CD4-positive, CD25-positive, alpha-beta regulatory T cell (primary cell): ENCODE results near the gene DNM1L. TPM values are rescaled to one million over a fixed set of nuclear protein-coding genes. Genes with fewer than 3 reads are reported as not detected.

ENCODE experiments used
- ATAC-seq, 2 donors: fragments of 150-1000 bp; cut with Tn5 transposase; one replicate each; pipeline ENCODE4 v1.10.0; 2021; ENCODE audit warnings: low read depth in 2 of 2, moderate number of reproducible peaks in 2 of 2, moderate library complexity in 1 of 2
- DNase-seq, 3 donors: peaks; one replicate each; pipeline versions ENCODE4 v3.0.0 to v3.0.0-alpha.2; 2012 to 2022; ENCODE audit warnings: mixed read lengths in 1 of 3
- H3K27ac ChIP-seq: one replicate; pipeline ENCODE4 v1.7.0; 2013; ENCODE audit warnings: mild to moderate bottlenecking, low read length; ENCODE audit not compliant: insufficient read depth, poor library complexity, severe bottlenecking
- H3K27me3 ChIP-seq: one replicate; pipeline ENCODE4 v1.7.0; 2013; ENCODE audit warnings: low read length; ENCODE audit not compliant: control insufficient read depth, insufficient read depth
- H3K36me3 ChIP-seq: one replicate; pipeline ENCODE4 v1.7.0; 2013; ENCODE audit warnings: mild to moderate bottlenecking, low read length, moderate library complexity; ENCODE audit not compliant: control insufficient read depth, insufficient read depth
- H3K4me1 ChIP-seq: 2 replicates; pipeline ENCODE4 v1.7.0; 2013; ENCODE audit warnings: mild to moderate bottlenecking, low read length; ENCODE audit not compliant: insufficient read depth, control insufficient read depth, poor library complexity, severe bottlenecking
- H3K4me3 ChIP-seq: one replicate; pipeline ENCODE4 v1.7.0; 2013; ENCODE audit warnings: low read depth, mild to moderate bottlenecking, low read length, moderate library complexity
- H3K9me3 ChIP-seq, 2 experiments: 1 replicate in 1 of 2; 2 replicates in 1 of 2; pipeline ENCODE4 v1.7.0; 2013; ENCODE audit warnings: low read length in 2 of 2, mild to moderate bottlenecking in 1 of 2, moderate library complexity in 1 of 2; ENCODE audit not compliant: control insufficient read depth in 2 of 2
- H3K27ac Mint-ChIP-seq, 3 donors: one replicate each; pipeline ENCODE4 v1.8.0; 2020 to 2022; ENCODE audit warnings: mild to moderate bottlenecking in 3 of 3, mixed read lengths in 3 of 3, moderate library complexity in 2 of 3
- H3K27me3 Mint-ChIP-seq: one replicate; pipeline ENCODE4 v1.8.0; 2022; ENCODE audit warnings: mild to moderate bottlenecking, mixed read lengths
- H3K36me3 Mint-ChIP-seq: one replicate; pipeline ENCODE4 v1.8.0; 2020; ENCODE audit warnings: mixed read lengths
- H3K4me1 Mint-ChIP-seq, 4 donors: one replicate each; pipeline ENCODE4 v1.8.0; 2020 to 2022; ENCODE audit warnings: mixed read lengths in 4 of 4, mild to moderate bottlenecking in 1 of 4
- H3K4me3 Mint-ChIP-seq, 4 donors: one replicate each; pipeline ENCODE4 v1.8.0; 2020 to 2022; ENCODE audit warnings: mild to moderate bottlenecking in 4 of 4, mixed read lengths in 4 of 4, moderate library complexity in 3 of 4
- H3K9me3 Mint-ChIP-seq, 7 donors: one replicate each; pipeline ENCODE4 v1.8.0; 2020 to 2022; ENCODE audit warnings: mixed read lengths in 7 of 7, mild to moderate bottlenecking in 3 of 7, moderate library complexity in 2 of 7
- polyA plus RNA-seq, 4 donors: library from polyadenylated mRNA; unstranded; fragments of 300-500 nt; fragmentation: Illumina TruSeq; gene quantifications; one replicate each; pipeline ENCODE4 v1.2.3, GENCODE V29; 2021
- total RNA-seq: library from RNA; stranded (reverse); gene quantifications from one replicate; pipeline ENCODE4 v1.2.3, GENCODE V29; 2022

DNM1L gene
- total and polyA plus RNA-seq, 5 donors from 2014 or later: 16.2 to 61.6 (median 17.7) TPM

- Mint-ChIP-seq H3K27me3 (no peaks in the 10 kb centered on the region), H3K4me1 (peaks cover 20 to 44% (median 27%) of the 10 kb centered on the region in 4 donors), H3K4me3 (peak overlapping the region; percentile 89 to 99 (median 95)), H3K27ac (peak overlapping the region in 2 of 3 donors; percentile 17 to 85), H3K9me3 (peaks cover 0 to 1% (median 0%) of the 10 kb centered on the region in 7 donors), H3K36me3 (peaks cover 8% of the 10 kb centered on the region)
- Histone ChIP-seq H3K9me3 (no peaks in the 10 kb centered on the region), H3K36me3 (no peaks in the 10 kb centered on the region), H3K27ac (no peak overlapping the region), H3K4me1 (peaks cover 14% of the 10 kb centered on the region), H3K4me3 (peak overlapping the region; percentile 88), H3K27me3 (no peaks in the 10 kb centered on the region)
- ATAC-seq (no peak), DNase-seq (no peak)
These were observed 1.7 kb downstream of the DNM1L start for GRCh38 chr12:32680787-32681186.

- peak overlapping the region in 3 of 4 donors; percentile 8 to 99 (median 41) for H3K4me3 Mint-ChIP-seq
- ATAC-seq (no peak), DNase-seq (no peak)
- H3K27ac Mint-ChIP-seq: peak overlapping the region in 2 of 3 donors; percentile 17 to 85
- H3K36me3 Mint-ChIP-seq: peaks cover 10% of the 10 kb centered on the region
- Histone ChIP-seq H3K4me3 (no peak overlapping the region), H3K9me3 (no peaks in the 10 kb centered on the region), H3K27ac (no peak overlapping the region), H3K36me3 (no peaks in the 10 kb centered on the region), H3K27me3 (no peaks in the 10 kb centered on the region), H3K4me1 (peaks cover 14% of the 10 kb centered on the region)
- peaks cover 20 to 46% (median 29%) of the 10 kb centered on the region in 4 donors for H3K4me1 Mint-ChIP-seq
- H3K27me3 Mint-ChIP-seq: no peaks in the 10 kb centered on the region
- H3K9me3 Mint-ChIP-seq: peaks cover 0 to 1% (median 0%) of the 10 kb centered on the region in 7 donors
These were observed 2.2 kb downstream of the DNM1L start for GRCh38 chr12:32681272-32681671.

- H3K27me3 Mint-ChIP-seq: no peaks in the 10 kb centered on the region
- H3K9me3 Mint-ChIP-seq: peaks cover 0 to 1% (median 0%) of the 10 kb centered on the region in 7 donors
- no peak overlapping the region for H3K27ac ChIP-seq
- H3K27me3 ChIP-seq: no peaks in the 10 kb centered on the region
- no peak overlapping the region for H3K27ac Mint-ChIP-seq
- H3K4me3 Mint-ChIP-seq: peak overlapping the region in 2 of 4 donors; percentile 5 to 10
- peaks cover 22% of the 10 kb centered on the region for H3K36me3 Mint-ChIP-seq
- H3K4me3 ChIP-seq: no peak overlapping the region
- DNase-seq (no peak), ATAC-seq (no peak)
- H3K9me3 ChIP-seq: no peaks in the 10 kb centered on the region
- H3K4me1 Mint-ChIP-seq: peaks cover 19 to 63% (median 39%) of the 10 kb centered on the region in 4 donors
- H3K4me1 ChIP-seq: no peaks in the 10 kb centered on the region
- H3K36me3 ChIP-seq: no peaks in the 10 kb centered on the region
These were observed 7.2 kb downstream of the DNM1L start for GRCh38 chr12:32686340-32686739.

- H3K9me3 ChIP-seq: no peaks in the 10 kb centered on the region
- Mint-ChIP-seq H3K27ac (peak overlapping the region in 1 of 3 donors; percentile 67), H3K4me3 (peak overlapping the region in 1 of 4 donors; percentile 79), H3K36me3 (peaks cover 26% of the 10 kb centered on the region), H3K4me1 (peaks cover 31 to 70% (median 43%) of the 10 kb centered on the region in 4 donors), H3K27me3 (no peaks in the 10 kb centered on the region), H3K9me3 (peaks cover 0 to 1% (median 0%) of the 10 kb centered on the region in 7 donors)
- DNase-seq (no peak), ATAC-seq (no peak)
- no peak overlapping the region for H3K4me3 ChIP-seq
- H3K27me3 ChIP-seq: no peaks in the 10 kb centered on the region
- no peaks in the 10 kb centered on the region for H3K36me3 ChIP-seq
- no peak overlapping the region for H3K27ac ChIP-seq
- H3K4me1 ChIP-seq: no peaks in the 10 kb centered on the region
These were observed 9.7 kb downstream of the DNM1L start for GRCh38 chr12:32688786-32689185.

- Mint-ChIP-seq H3K4me1 (peaks cover 39 to 65% (median 42%) of the 10 kb centered on the region in 4 donors), H3K36me3 (peaks cover 18% of the 10 kb centered on the region), H3K4me3 (no peak overlapping the region), H3K9me3 (no peaks in the 10 kb centered on the region), H3K27me3 (no peaks in the 10 kb centered on the region), H3K27ac (no peak overlapping the region)
- Histone ChIP-seq H3K4me3 (no peak overlapping the region), H3K27ac (no peak overlapping the region), H3K36me3 (no peaks in the 10 kb centered on the region), H3K4me1 (no peaks in the 10 kb centered on the region), H3K9me3 (no peaks in the 10 kb centered on the region), H3K27me3 (no peaks in the 10 kb centered on the region)
- no peak for DNase-seq
- ATAC-seq: no peak
These were observed 11.8 kb downstream of the DNM1L start for GRCh38 chr12:32690927-32691326.

- H3K4me1 Mint-ChIP-seq: peaks cover 33 to 57% (median 41%) of the 10 kb centered on the region in 4 donors
- no peak overlapping the region for H3K27ac ChIP-seq
- H3K27me3 Mint-ChIP-seq: no peaks in the 10 kb centered on the region
- no peaks in the 10 kb centered on the region for H3K4me1 ChIP-seq
- no peaks in the 10 kb centered on the region for H3K27me3 ChIP-seq
- H3K36me3 Mint-ChIP-seq: peaks cover 7% of the 10 kb centered on the region
- DNase-seq: no peak
- no peaks in the 10 kb centered on the region for H3K36me3 ChIP-seq
- no peaks in the 10 kb centered on the region for H3K9me3 Mint-ChIP-seq
- no peaks in the 10 kb centered on the region for H3K9me3 ChIP-seq
- ATAC-seq: no peak
- no peak overlapping the region for H3K27ac Mint-ChIP-seq
- H3K4me3 Mint-ChIP-seq: no peak overlapping the region
- H3K4me3 ChIP-seq: no peak overlapping the region
These were observed 13.3 kb downstream of the DNM1L start for GRCh38 chr12:32692358-32692757.

GRCh38 chr12:32693036-32693435 is 13.9 kb downstream of the DNM1L start:
- Histone ChIP-seq H3K9me3 (no peaks in the 10 kb centered on the region), H3K36me3 (no peaks in the 10 kb centered on the region), H3K27me3 (no peaks in the 10 kb centered on the region), H3K27ac (no peak overlapping the region), H3K4me1 (no peaks in the 10 kb centered on the region), H3K4me3 (no peak overlapping the region)
- DNase-seq (no peak), ATAC-seq (no peak)
- H3K27me3 Mint-ChIP-seq: no peaks in the 10 kb centered on the region
- no peaks in the 10 kb centered on the region for H3K9me3 Mint-ChIP-seq
- H3K4me3 Mint-ChIP-seq: no peak overlapping the region
- no peak overlapping the region for H3K27ac Mint-ChIP-seq
- peaks cover 6% of the 10 kb centered on the region for H3K36me3 Mint-ChIP-seq
- H3K4me1 Mint-ChIP-seq: peaks cover 35 to 54% (median 41%) of the 10 kb centered on the region in 4 donors

- Histone ChIP-seq H3K4me1 (no peaks in the 10 kb centered on the region), H3K27me3 (no peaks in the 10 kb centered on the region), H3K36me3 (no peaks in the 10 kb centered on the region), H3K27ac (no peak overlapping the region), H3K9me3 (no peaks in the 10 kb centered on the region), H3K4me3 (no peak overlapping the region)
- Mint-ChIP-seq H3K4me3 (no peak overlapping the region), H3K27ac (no peak overlapping the region), H3K4me1 (peaks cover 21 to 38% (median 27%) of the 10 kb centered on the region in 4 donors), H3K9me3 (peaks cover 0 to 2% (median 0%) of the 10 kb centered on the region in 7 donors), H3K27me3 (no peaks in the 10 kb centered on the region), H3K36me3 (peaks cover 3% of the 10 kb centered on the region)
- DNase-seq (no peak), ATAC-seq (no peak)
These were observed 16.7 kb downstream of the DNM1L start for GRCh38 chr12:32695787-32696186.
